HEK293T (cell line): ENCODE results near the gene ASCL4.

ENCODE experiments used
- BHLHE40 ChIP-seq: fragments of 450-650 bp; IDR thresholded peaks from 2 replicates; pipeline ENCODE4 v1.6.1; 2016; ENCODE audit warnings: mild to moderate bottlenecking, moderate library complexity, borderline replicate concordance
- ELF4 ChIP-seq: fragments of 450-650 bp; IDR thresholded peaks from 2 replicates; pipeline ENCODE4 v1.6.1; 2017; ENCODE audit warnings: antibody characterized with exemption
- FOXK2 ChIP-seq: fragments of 450-650 bp; IDR thresholded peaks from 2 replicates; pipeline ENCODE4 v1.6.1; 2016; ENCODE audit warnings: mild to moderate bottlenecking
- FOXM1 ChIP-seq: fragments of 450-650 bp; IDR thresholded peaks from 2 replicates; pipeline ENCODE4 v1.6.1; 2017; ENCODE audit warnings: mild to moderate bottlenecking, borderline replicate concordance
- NFRKB ChIP-seq: fragments of 450-650 bp; IDR thresholded peaks from 2 replicates; pipeline ENCODE4 v1.6.1; 2016; ENCODE audit warnings: mild to moderate bottlenecking, moderate library complexity
- PKNOX1 ChIP-seq: fragments of 450-650 bp; IDR thresholded peaks from 2 replicates; pipeline ENCODE4 v1.6.1; 2016
- SP1 ChIP-seq: fragments of 450-650 bp; IDR thresholded peaks from 2 replicates; pipeline ENCODE4 v1.6.1; 2017
- SUZ12 ChIP-seq: fragments of 450-650 bp; IDR thresholded peaks from 2 replicates; pipeline ENCODE4 v1.6.1; 2016; ENCODE audit warnings: mild to moderate bottlenecking
- TARDBP ChIP-seq: fragments of 450-650 bp; IDR thresholded peaks from 2 replicates; pipeline ENCODE4 v1.6.1; 2016

- TF ChIP-seq PKNOX1 (no peak), SP1 (no peak), NFRKB (no peak), BHLHE40 (no peak), TARDBP (no peak), FOXM1 (no peak), SUZ12 (no peak), ELF4 (no peak), FOXK2 (no peak)
Observed at GRCh38 chr12:107730618-107731341, 43.7 kb upstream of the ASCL4 start.
